HG02798 (cell line): ENCODE data around the gene ATP13A3.

ENCODE experiments used
- ATAC-seq: cut with Tn5 transposase; IDR thresholded peaks from one replicate; pipeline ENCODE4 v1.9.1; 2021; ENCODE audit warnings: mild to moderate bottlenecking; ENCODE audit not compliant: unreplicated experiment, poor library complexity

ATP13A3 gene

DNA sequence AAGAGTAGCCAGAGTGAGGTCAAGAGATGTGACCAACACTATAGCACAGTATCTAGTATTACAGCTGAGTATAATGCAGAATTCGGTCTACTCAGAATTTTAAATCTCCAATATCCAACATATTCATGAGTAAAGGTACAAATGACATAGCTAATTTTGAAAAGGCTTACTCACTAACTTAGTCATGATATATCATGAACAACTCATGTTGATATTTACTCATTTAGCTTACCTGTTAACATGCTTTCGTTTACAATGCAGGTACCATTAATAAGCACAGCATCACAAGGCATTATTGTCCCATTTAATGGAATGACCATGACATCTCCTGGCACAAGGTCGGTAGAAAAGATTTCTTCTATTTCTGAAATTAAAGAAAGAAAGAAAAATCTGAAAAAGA, 36.9 kb downstream of the ATP13A3 start:
- no peak for ATAC-seq

DNA sequence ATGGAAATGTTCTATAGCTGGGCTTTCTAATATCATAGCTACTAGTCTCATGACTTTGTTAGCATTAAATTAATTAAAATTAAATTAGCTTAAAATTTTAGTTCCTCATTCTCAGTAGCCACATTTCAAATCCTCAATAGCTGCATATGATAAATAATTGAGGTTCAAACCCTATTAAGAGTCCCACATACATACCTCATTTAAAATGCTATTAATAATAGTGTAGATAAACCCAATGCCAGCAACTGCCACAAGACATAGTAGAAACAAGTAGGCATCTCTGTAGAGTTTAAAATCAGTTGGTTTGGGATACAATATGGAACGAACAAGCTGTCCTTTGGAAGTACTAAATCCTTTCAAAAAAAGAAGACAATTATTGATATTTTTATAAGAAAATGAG, 39.1 kb downstream of the ATP13A3 start:
- no peak for ATAC-seq

DNA sequence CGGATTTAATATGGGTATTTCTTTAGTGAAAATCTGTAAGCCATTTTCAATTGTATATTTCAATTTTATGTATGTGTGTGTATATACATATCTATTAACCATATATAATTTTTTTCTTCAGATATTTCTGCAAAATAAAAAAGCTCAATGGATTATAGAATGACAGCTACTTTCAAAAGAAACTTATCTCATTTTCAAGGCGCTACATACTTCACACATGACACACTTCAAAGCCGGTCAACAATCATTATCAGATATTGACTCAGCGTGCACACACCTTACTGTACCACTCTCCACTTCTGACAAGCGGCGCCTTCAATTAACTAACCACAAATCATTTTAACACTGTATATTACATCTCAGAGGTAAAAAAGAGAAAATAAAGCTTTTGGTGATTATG, 39.6 kb downstream of the ATP13A3 start:
- ATAC-seq, result no peak

DNA sequence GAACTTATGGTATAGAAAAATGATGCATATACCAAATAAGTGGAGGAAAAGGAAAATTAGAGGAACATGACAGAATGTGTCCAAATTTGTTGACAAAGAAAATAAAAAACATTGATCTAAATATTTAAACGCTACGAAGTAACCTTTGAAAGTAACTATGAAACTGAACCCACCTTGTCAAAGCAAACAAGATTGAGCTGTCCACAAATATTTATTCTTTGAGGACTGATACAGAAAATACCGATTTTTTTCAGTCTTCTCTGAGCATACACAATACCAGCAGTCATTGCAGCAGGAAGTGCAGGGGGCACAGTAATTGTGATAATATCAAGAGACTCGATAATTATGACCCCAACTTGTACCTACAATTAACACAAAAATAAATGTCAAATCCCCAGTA, 40.0 kb downstream of the ATP13A3 start:
- no peak for ATAC-seq

DNA sequence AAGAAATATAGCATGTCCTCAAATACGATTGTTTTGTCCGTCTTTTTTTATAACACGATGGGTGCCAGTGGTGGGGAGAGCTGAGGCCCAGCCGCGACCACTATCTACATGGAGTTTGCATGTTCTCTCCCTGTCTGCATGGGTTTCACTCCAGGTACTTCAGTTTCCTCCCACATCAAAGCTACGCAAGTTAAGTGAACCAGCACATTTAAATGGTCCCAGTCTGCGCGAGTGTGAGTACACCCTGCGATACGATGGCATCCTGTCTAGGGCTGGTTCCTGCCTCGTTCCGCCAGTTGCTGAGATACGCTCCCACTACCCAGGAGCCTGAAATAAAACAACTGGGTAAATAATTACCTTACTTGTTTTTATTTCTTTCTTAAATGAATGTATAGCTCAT, 40.6 kb downstream of the ATP13A3 start:
- no peak for ATAC-seq

DNA sequence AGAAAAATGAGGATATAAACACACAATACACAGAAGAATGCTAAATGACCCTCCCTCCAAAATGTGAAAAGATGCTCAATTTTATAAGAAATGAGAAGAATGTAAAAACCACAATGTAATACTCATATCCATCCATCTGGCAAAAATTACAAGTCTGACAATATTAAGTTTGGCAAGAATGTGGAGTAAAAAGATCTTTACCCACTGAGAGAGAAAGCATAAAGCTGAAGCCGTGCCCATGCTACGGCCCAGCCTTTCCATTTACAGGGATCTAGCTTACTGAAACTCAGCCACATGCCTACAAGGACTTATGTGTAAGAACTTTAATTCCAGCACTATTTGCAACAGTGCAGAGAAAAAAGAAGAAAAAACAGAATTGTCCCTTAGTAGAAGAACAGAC, 42.9 kb downstream of the ATP13A3 start:
- ATAC-seq, result no peak

DNA sequence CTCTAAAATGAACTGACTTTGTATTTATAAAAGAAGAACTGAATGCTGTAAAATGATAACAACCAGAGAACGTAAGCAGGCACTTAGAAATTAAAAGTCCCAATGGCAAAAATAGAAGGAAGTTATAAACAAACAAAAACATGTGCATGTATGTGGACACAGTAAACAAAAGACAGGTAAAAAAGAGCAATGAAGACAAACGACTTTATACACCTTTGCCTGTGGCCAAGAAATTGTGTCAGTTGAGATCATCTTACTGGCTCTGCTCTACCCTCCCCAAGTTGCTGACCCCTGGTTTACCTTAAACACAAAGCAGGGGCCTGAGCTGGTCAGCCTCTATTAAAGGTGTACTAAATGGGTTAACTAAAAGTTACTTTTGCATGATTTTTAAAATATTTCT, 46.0 kb downstream of the ATP13A3 start:
- ATAC-seq, result no peak

DNA sequence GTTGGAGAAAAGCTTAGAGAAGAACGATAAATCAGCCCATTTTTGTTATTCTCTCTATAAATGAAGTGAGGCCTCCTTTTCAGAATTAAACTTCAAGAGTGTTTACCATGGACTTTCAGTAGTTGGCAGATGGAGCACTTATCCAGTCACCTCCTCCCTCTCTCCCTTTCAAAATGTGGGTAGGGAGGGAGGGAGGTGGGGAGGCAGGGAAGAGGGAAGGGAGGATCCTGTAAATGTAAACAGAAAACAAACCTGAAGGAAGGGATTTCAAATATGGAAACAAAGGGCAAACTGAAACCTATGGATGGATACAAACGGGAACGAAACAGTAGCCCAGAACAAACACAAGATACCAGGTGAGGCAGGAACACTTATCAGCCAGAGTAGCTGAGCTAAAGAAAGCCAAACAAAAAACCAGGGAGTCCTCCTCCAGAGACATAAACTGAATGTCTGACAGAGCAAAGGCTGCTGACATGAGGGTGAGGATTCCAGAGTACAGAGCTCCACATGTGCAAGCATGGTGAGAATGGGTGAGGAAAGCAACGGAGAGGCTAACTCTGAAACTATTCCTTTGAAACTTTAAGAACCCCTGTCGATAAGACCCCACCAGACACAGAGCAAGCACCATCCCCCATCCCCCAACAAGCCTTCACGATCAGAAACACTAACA, 46.8 kb downstream of the ATP13A3 start:
- ATAC-seq, result no peak

DNA sequence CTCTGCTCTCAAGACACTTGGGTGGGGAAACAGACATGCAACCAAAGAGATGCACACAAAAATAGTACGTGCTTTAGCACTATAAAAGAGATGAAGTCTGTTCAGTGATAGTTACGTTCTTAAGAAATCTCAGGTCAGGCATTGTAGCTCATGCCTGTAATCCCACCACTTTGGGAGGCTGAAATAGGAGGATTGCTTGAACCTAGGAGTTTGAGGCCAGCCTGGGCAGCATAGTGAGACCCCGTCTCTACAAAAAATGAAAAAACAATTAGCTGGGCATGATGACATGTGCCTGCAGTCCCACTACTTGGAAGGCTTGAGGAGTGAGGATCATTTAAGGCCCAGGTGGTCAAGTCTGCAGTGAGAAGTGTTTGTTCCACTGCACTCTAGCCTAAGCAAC, 52.3 kb downstream of the ATP13A3 start:
- ATAC-seq, result no peak

DNA sequence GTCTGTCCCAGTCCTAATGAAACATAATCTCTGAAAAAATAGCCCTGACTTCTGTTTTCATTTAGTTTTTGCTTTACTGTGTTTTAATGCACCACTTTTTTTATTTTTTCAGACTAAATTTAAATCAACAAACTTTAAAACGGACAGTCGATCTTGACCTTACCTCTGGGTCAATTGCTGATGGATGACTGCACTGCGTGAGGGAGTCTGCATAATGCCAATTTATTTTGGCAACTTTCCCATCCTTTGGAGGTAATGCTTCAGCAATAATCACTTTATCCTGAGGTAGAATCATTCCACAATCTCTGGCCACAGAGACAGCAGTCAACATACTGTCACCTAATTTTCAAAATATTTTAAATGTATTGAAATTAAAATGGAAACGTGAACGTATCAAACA, 55.2 kb downstream of the ATP13A3 start:
- ATAC-seq, result no peak

DNA sequence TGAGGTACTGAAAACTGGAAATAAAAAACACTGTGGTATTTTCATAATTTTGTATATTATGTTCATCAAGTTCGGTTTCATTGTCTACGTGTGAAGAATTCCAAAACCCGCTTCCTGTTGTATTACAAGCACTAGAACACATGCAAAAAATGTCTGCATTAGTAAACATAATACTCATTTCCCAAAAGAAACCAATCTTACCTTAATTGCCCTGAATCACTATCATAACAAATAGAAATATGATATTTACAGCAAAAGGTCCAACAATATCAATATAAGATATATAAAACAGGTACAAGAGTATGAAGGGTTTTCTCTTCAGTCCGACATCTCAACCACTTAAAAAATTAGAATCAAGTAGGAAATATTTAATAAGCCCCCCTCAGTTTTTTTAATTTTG, 61.4 kb downstream of the ATP13A3 start:
- no peak for ATAC-seq

DNA sequence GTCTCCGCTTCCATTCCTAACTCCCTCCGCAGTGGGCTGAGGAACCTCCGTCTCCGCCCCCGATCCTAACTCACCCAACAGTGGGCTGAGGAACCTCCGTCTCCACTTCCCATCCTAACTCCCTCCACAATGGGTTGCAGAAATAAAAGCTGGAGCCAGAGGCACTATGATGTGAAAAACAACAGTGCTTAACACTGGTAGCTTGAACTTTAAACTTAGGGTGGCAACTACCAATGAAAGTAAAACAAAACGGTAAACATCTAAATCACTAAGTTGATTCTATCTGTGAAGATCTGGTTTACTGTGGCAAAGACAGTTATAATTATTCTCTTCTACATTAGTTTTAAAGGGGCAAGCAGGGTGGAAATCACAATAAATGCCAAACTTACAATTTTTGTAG, 61.8 kb downstream of the ATP13A3 start:
- no peak for ATAC-seq

DNA sequence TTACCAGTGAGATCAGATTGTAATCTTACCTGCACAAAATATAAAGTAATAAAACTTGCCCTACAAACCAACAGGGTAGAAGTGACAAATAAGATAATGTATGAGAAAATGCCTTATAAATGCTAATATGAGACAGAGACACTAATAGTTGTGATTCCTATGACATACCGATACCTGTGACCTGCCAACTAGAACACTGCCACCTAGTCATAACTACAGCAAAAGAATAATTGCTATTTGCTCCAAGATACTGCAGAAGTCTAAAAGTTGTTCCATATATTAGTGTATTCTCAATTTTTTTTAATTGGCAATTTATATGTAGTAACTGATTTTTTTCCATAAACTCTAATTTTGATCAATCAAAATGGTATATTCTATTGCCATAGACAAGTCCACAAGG, 62.4 kb downstream of the ATP13A3 start:
- ATAC-seq, result no peak

DNA sequence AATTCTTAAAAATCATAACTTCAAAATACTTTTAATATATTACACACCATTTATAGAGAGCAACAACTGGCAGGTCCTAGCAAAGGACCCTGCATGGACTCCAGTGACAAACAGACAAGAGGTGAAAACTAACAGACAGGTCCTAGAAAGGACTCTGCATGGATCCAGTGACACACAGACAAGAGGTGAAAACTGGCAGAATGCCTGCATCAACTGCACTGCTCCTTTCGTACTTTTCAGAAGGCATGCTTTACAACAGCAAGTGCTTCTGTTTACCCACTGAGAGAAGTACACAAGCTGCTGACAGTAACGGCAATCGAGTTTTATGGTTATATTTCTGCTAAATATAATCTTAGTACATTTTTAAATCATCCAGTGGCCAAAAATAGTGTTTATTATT, 63.5 kb downstream of the ATP13A3 start:
- no peak for ATAC-seq

DNA sequence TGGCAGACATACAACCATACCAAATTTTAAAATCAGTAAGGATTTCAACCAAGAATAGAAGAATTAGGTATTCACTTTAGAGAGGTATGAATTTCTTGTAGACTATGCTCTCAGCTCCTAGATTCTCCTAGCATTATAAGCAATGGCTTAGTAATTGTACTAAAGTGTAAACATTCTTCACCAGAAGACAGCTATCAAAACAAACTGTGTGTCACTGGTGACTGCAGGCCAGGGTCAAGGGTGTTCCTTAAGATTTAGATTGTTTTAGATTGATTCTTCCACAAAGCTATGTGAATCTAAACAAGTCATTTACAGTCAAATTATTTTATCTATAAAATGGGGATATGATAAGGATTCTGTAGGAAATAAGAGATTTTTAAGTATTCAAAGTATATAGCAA, 64.6 kb downstream of the ATP13A3 start:
- ATAC-seq, result no peak

DNA sequence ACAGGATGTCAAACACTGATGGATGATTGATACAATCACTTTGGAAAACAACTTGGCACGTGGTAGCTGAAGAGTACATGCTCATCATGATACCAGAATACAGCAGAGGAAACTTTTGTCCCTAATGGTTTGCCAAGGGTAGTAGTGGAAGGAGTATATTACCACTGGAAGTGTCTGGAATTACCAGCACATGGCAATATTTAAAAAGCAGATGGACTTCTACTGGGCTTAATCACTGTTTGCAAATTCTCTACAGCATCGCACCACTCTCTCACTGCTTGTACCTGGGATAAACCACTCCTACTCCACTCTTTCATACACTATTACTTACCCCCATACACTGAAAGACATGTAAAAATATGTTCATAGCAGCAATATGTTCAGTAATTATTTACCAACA, 68.1 kb downstream of the ATP13A3 start:
- no peak for ATAC-seq

DNA sequence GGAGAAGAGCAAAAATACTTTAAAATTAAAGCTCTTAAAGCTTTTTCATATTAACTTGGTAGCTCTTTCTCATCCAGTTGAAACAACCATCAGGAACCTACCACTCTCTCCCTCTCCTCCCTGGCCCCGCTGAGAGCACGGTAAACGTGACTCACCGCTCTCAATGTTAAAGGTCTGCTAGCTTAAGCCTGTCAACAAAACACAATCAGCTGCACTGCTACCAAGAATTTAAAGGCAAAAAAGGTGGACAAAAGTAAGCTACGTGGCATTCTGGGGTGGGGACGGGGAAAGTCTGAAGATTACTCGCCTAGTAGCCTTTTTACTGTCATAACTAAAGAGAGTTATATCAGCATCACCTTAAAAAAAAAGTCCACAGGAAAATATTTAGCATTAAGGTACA, 79.4 kb downstream of the ATP13A3 start:
- ATAC-seq, result no peak

DNA sequence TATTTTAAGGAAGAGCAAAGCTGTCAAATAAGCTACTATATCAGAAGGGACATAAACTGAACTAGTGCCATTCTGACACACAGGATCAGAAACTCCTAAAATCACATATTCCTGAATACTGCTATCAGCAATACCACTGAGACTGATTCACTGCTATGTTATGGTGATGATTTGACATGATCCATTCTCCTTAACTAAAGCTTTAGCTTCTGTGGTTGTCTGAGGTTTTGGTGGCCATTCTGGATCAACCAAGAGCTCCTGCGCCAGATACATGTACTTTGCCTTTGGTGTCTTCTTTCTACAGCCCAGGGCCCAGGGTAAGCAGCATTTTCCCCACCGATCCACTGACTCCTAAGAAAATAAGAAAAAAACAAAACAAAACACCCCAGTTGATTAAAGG, 81.0 kb downstream of the ATP13A3 start:
- no peak for ATAC-seq

DNA sequence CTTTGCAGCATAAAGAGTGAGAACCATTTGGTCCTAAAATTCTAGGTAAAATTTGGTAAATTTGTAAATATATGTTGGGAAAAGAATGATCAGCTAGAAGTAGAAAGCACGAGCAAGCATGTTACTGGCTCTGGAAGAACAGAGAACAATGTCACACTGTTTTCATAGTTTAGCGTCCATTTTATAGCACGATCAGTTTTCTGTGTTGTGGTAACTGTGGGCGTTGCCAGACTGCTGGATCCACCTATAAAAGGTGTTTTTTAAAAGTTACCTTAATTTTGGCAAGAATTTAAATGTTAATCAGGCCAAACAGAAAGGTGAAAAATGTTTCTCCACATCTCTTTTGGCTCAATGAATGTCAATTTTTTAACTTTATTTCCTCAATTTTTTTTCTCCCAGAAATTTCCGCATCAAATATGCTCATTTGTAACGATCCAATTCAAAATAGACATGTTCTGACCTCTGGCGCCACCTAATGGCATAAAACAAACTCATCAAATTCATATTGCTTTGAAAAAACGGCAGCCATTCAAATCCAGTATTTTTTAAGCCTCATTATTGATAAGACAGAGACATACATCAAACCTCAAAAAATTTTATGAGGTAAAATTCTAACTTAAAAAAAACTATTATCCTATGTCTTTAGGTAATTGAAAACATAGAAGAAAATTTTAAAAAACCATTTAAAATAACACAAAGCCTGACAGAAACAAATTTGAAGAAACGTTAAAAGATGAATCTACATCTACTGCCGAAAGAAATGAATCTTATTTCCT, 82.2 kb downstream of the ATP13A3 start:
- no peak for ATAC-seq

DNA sequence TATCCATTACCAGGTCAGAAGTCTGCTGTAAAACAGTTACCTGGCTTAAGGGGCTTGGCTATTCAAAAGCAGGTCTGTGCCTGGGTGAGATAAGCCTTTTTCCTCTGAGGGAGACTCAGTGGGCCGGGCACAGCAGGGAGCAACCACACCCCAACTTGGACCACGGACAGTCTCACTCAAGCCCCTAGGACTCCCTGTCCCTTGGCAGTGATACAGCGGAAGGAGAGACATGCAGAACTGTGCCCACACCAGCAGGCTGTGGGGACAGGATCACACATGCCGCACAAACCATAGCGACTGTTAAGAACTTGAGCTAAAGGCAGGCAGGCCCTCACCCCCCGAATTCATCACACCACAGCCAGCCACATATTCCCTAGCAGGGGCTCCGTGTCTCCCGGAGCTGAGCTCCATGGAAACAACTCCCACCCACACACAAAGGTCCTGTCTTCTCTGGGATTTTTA, 84.9 kb downstream of the ATP13A3 start:
- ATAC-seq, result no peak

DNA sequence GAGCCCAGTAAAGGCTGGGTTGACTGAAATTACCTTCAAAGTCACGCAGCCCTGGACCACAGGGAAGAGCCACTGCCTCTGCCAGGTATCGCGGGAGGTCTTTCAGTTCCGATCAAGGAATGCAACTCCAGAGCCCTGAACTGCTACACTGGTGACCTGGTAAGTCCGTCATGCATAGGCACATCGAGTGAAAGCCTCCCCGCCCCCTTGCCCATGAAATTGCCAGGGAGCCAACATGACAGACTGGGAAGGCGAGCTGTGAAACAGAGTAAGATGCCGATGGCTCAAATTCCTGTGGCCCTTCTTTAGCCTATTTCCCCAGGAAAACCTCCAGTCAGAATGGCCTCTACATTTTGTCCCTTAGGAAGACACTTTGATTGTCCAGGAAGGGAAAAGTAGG, 85.5 kb downstream of the ATP13A3 start:
- no peak for ATAC-seq

DNA sequence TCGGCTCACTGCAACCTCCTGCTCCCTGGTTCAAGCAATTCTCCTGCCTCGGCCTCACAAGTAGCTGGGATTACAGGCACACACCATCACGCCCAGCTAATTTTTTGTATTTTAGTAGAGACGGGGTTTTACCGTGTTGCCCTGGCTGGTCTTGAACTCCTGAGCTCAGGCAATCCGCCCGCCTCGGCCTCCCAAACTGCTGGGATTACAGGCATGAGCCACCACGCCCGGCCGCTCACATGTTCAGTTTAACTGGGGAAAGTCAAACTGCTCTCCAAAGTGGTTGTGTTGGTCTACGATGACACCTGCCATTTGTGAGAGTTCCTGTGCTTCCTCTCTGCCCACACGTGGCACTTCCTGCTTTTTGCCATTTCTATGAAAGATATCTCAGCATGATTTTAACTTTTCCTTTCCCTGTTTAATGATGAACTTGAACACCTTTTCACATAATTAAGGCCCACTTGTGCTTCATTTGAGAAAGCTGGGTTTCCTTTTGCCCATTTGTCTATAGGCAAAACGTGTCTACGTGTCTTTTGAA, 86.9 kb downstream of the ATP13A3 start:
- no peak for ATAC-seq
